Mesendoderm (in vitro differentiated cells): Measurements from ENCODE around the gene NUDCD2. TPM values are rescaled to one million over a fixed set of nuclear protein-coding genes. Genes with fewer than 3 reads are reported as not detected.
A peak's percentile ranks its signal among the peaks of the same experiment; 100 is the strongest.

Experiments used
- DNase-seq: peaks from one replicate; pipeline ENCODE4 v3.0.0; 2013
- H2AK5ac ChIP-seq: 2 replicates; pipeline ENCODE4 v1.6.1; 2013; ENCODE audit warnings: low read length, inconsistent platforms
- H2BK120ac ChIP-seq: 2 replicates; pipeline ENCODE4 v1.6.1; 2013; ENCODE audit warnings: low read depth, mild to moderate bottlenecking, low read length, moderate library complexity, mixed read lengths
- H2BK15ac ChIP-seq: replicated peaks from 2 replicates; pipeline ENCODE4 v1.6.1; 2013; ENCODE audit warnings: low read depth, mild to moderate bottlenecking, moderate library complexity
- H2BK5ac ChIP-seq: 2 replicates; pipeline ENCODE4 v1.6.1; 2013; ENCODE audit warnings: low read length, inconsistent platforms
- H3K18ac ChIP-seq: 2 replicates; pipeline ENCODE4 v1.6.1; 2013; ENCODE audit warnings: mild to moderate bottlenecking, low read length, mixed read lengths
- H3K23ac ChIP-seq: one replicate; pipeline ENCODE4 v1.6.1; 2013; ENCODE audit warnings: low read length
- H3K27ac ChIP-seq: 2 replicates; pipeline ENCODE4 v1.5.1; 2013; ENCODE audit warnings: low read depth, mild to moderate bottlenecking, inconsistent platforms, low read length, moderate library complexity
- H3K27me3 ChIP-seq: 2 replicates; pipeline ENCODE4 v1.6.1; 2013; ENCODE audit warnings: low read length, control low read depth, mild to moderate bottlenecking, inconsistent platforms; ENCODE audit not compliant: insufficient read depth, poor library complexity
- H3K36me3 ChIP-seq: 2 replicates; pipeline ENCODE4 v1.6.1; 2013; ENCODE audit warnings: low read length, inconsistent platforms; ENCODE audit not compliant: control insufficient read depth, insufficient read depth
- H3K4ac ChIP-seq: one replicate; pipeline ENCODE4 v1.6.1; 2013; ENCODE audit warnings: low read depth, mild to moderate bottlenecking, low read length, moderate library complexity
- H3K4me1 ChIP-seq: 2 replicates; pipeline ENCODE4 v1.6.1; 2013; ENCODE audit warnings: low read depth, low read length, inconsistent platforms; ENCODE audit not compliant: control insufficient read depth
- H3K4me2 ChIP-seq: 2 replicates; pipeline ENCODE4 v1.6.1; 2013; ENCODE audit warnings: low read length
- H3K4me3 ChIP-seq: 2 replicates; pipeline ENCODE4 v1.5.1; 2013; ENCODE audit warnings: mild to moderate bottlenecking, low read length
- H3K56ac ChIP-seq: one replicate; pipeline ENCODE4 v1.6.1; 2013; ENCODE audit warnings: low read length
- H3K79me1 ChIP-seq: 2 replicates; pipeline ENCODE4 v1.6.1; 2013; ENCODE audit warnings: low read length, inconsistent platforms
- H3K79me2 ChIP-seq: 2 replicates; pipeline ENCODE4 v1.6.1; 2013; ENCODE audit warnings: mild to moderate bottlenecking, low read length; ENCODE audit not compliant: control insufficient read depth, insufficient read depth
- H3K9ac ChIP-seq: 2 replicates; pipeline ENCODE4 v1.6.1; 2013; ENCODE audit warnings: low read length, inconsistent platforms
- H4K5ac ChIP-seq: one replicate; pipeline ENCODE4 v1.6.1; 2013; ENCODE audit warnings: low read length
- H4K8ac ChIP-seq: one replicate; pipeline ENCODE4 v1.6.1; 2013; ENCODE audit warnings: low read depth, mild to moderate bottlenecking, control low read depth, low read length, moderate library complexity
- WGBS: extraction: QIAGEN DNeasy Blood & Tissue Kit; methylation state at CpG from one replicate; pipeline ENCODE4 v1.1.7; 2013; ENCODE audit warnings: low lambda C conversion rate, missing lambda C conversion rate; ENCODE audit not compliant: insufficient coverage; ENCODE audit errors: extremely low coverage; 5-methylcytosine and 5-hydroxymethylcytosine counted together
- polyA plus RNA-seq, 2 experiments: library from polyadenylated mRNA; stranded (reverse); fragments of 200-250 nt; gene quantifications; one replicate each; pipeline ENCODE4 v1.2.3, GENCODE V29; 2013

The NUDCD2 gene, protein sequence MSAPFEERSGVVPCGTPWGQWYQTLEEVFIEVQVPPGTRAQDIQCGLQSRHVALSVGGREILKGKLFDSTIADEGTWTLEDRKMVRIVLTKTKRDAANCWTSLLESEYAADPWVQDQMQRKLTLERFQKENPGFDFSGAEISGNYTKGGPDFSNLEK
- 17.2 TPM for polyA plus RNA-seq (2013, experiment 1 of 2)
- polyA plus RNA-seq (2013, experiment 2 of 2), result 16.7 TPM

GRCh38 chr5:163459819-163460561 lies at the start of gene NUDCD2:
Gene NUDCD2, minus strand, starts transcription at chr5:163460102. Its CDS starts 52 bp downstream, at chr5:163460050.
- Histone ChIP-seq H3K56ac (peak within 1 kb of the TSS; percentile 98), H2AK5ac (peak within 1 kb of the TSS; percentile 6), H3K4me1 (no peaks in the 10 kb centered on the region), H3K9ac (peak within 1 kb of the TSS; percentile 98), H3K23ac (no peak within 1 kb of the TSS), H2BK5ac (peak within 1 kb of the TSS; percentile 79), H2BK15ac (no peak within 1 kb of the TSS), H2BK120ac (no peak within 1 kb of the TSS), H3K36me3 (no peaks in the 10 kb centered on the region), H3K4me3 (peak within 1 kb of the TSS; percentile 94), H3K27me3 (no peaks in the 10 kb centered on the region), H3K4me2 (peak within 1 kb of the TSS; percentile 96), H3K4ac (peak within 1 kb of the TSS; percentile 92), H3K18ac (peak within 1 kb of the TSS; percentile 57), H3K27ac (peak within 1 kb of the TSS; percentile 97), H4K5ac (peak within 1 kb of the TSS; percentile 88), H3K79me1 (peaks cover 2% of the 10 kb centered on the region), H4K8ac (no peak within 1 kb of the TSS), H3K79me2 (peaks cover 5% of the 10 kb centered on the region)
- WGBS, result no CpG with 5 or more reads among the region's 59 CpGs
- peak; percentile 100 for DNase-seq

DNA sequence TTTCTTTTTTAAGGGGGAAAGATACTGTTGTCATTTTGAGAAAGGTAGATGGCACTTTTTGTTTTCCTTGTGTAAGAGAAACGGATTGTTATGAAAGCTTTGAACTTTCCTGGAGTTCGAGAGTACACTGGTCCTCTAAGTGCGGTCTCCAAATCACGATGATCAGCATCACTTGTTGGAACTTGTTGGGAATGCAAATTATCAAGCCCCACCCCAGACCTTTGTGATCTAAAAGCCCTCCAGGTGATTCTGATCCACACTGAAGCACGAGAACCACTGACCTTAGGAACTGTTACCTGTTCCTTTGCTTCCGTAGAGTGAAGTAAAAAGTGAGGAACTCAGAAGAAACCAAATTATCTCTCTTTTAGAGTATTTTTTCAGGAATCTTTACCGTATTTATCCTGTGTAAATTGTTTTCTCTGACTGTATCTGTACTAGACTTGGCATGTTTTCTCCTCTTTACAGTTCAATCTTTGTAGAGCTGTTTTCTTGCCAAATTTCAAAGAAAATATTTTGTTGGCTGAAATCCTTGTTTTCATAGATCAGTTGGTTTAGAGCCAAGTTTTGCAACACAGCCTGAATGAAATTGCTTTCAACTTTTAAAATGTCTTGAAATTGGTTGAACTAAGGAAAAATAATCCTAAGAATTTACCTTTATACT lies 49.5 kb upstream of the NUDCD2 start:
- H2BK15ac ChIP-seq, result no peak overlapping the region
- H3K4ac ChIP-seq, result no peak overlapping the region
- no peaks in the 10 kb centered on the region for H3K27me3 ChIP-seq
- DNase-seq, result peak; percentile 56
- H3K18ac ChIP-seq, result no peak overlapping the region
- H2BK5ac ChIP-seq, result no peak overlapping the region
- no CpG with 5 or more reads among the region's 7 CpGs for WGBS
- no peak overlapping the region for H3K4me3 ChIP-seq
- no peak overlapping the region for H2BK120ac ChIP-seq
- H2AK5ac ChIP-seq, result no peak overlapping the region
- no peak overlapping the region for H3K27ac ChIP-seq
- no peak overlapping the region for H4K8ac ChIP-seq
- H3K79me1 ChIP-seq, result peaks cover 3% of the 10 kb centered on the region
- H3K56ac ChIP-seq, result no peak overlapping the region
- no peak overlapping the region for H4K5ac ChIP-seq
- no peak overlapping the region for H3K9ac ChIP-seq
- no peak overlapping the region for H3K4me2 ChIP-seq
- no peaks in the 10 kb centered on the region for H3K36me3 ChIP-seq
- H3K79me2 ChIP-seq, result peaks cover 54% of the 10 kb centered on the region
- H3K4me1 ChIP-seq, result no peaks in the 10 kb centered on the region
- no peak overlapping the region for H3K23ac ChIP-seq

GRCh38 chr5:163508753-163509152 lies 48.9 kb upstream of the NUDCD2 start:
- Histone ChIP-seq H2AK5ac (no peak overlapping the region), H4K5ac (no peak overlapping the region), H3K79me2 (peaks cover 56% of the 10 kb centered on the region), H4K8ac (no peak overlapping the region), H3K4ac (no peak overlapping the region), H3K36me3 (no peaks in the 10 kb centered on the region), H3K18ac (no peak overlapping the region), H3K4me1 (no peaks in the 10 kb centered on the region), H2BK120ac (no peak overlapping the region), H3K4me2 (no peak overlapping the region), H3K4me3 (no peak overlapping the region), H3K9ac (no peak overlapping the region), H2BK15ac (no peak overlapping the region), H3K23ac (no peak overlapping the region), H2BK5ac (no peak overlapping the region), H3K27me3 (no peaks in the 10 kb centered on the region), H3K79me1 (peaks cover 3% of the 10 kb centered on the region), H3K27ac (no peak overlapping the region), H3K56ac (no peak overlapping the region)
- DNase-seq, result no peak
- no CpG with 5 or more reads among the region's 5 CpGs for WGBS

DNA sequence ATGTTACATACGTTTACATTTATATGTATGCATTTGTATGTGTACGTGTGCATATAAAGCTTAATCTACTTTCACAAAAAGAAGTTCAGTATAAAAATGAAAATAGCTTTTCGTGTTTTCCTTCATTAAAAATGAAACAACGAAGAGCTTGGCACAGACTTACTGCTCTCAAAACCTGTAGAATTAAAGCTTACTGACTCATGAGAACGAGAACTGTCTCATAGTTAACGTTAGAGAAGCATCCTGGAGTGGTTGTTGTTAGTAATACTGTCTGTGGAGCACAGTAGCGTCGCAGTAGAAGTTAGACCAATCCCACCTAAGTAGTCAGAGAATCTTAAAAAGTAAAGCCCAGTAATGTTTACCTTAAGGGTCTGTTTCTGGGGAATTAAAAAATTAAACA lies 46.8 kb upstream of the NUDCD2 start:
- DNase-seq, result no peak
- Histone ChIP-seq H3K4ac (no peak overlapping the region), H3K27me3 (no peaks in the 10 kb centered on the region), H3K56ac (no peak overlapping the region), H3K36me3 (no peaks in the 10 kb centered on the region), H3K4me1 (no peaks in the 10 kb centered on the region), H2AK5ac (no peak overlapping the region), H3K9ac (peak overlapping the region; percentile 66), H3K23ac (no peak overlapping the region), H2BK120ac (no peak overlapping the region), H3K4me2 (peak overlapping the region; percentile 47), H4K8ac (no peak overlapping the region), H3K18ac (no peak overlapping the region), H3K79me1 (no peaks in the 10 kb centered on the region), H4K5ac (no peak overlapping the region), H3K4me3 (no peak overlapping the region), H2BK5ac (no peak overlapping the region), H3K27ac (no peak overlapping the region), H2BK15ac (no peak overlapping the region), H3K79me2 (peaks cover 50% of the 10 kb centered on the region)
- no CpG with 5 or more reads among the region's 8 CpGs for WGBS

- no peak overlapping the region for H2BK120ac ChIP-seq
- no peaks in the 10 kb centered on the region for H3K79me1 ChIP-seq
- H3K36me3 ChIP-seq, result no peaks in the 10 kb centered on the region
- H3K23ac ChIP-seq, result no peak overlapping the region
- H3K9ac ChIP-seq, result peak overlapping the region; percentile 66
- peak overlapping the region; percentile 94 for H3K56ac ChIP-seq
- H2BK15ac ChIP-seq, result no peak overlapping the region
- no peak overlapping the region for H2BK5ac ChIP-seq
- H4K5ac ChIP-seq, result no peak overlapping the region
- H2AK5ac ChIP-seq, result no peak overlapping the region
- H3K4me2 ChIP-seq, result peak overlapping the region; percentile 47
- no peak overlapping the region for H4K8ac ChIP-seq
- no peak overlapping the region for H3K27ac ChIP-seq
- DNase-seq, result no peak
- peaks cover 44% of the 10 kb centered on the region for H3K79me2 ChIP-seq
- no CpG with 5 or more reads among the region's 9 CpGs for WGBS
- no peak overlapping the region for H3K18ac ChIP-seq
- no peak overlapping the region for H3K4ac ChIP-seq
- H3K4me3 ChIP-seq, result peak overlapping the region; percentile 42
- H3K4me1 ChIP-seq, result no peaks in the 10 kb centered on the region
- no peaks in the 10 kb centered on the region for H3K27me3 ChIP-seq
Observed at GRCh38 chr5:163506095-163506457, 46.2 kb upstream of the NUDCD2 start.
